Measurements from ENCODE around the gene HSPB8.
A peak's percentile ranks its signal among the peaks of the same experiment; 100 is the strongest.

Gene HSPB8

DNA sequence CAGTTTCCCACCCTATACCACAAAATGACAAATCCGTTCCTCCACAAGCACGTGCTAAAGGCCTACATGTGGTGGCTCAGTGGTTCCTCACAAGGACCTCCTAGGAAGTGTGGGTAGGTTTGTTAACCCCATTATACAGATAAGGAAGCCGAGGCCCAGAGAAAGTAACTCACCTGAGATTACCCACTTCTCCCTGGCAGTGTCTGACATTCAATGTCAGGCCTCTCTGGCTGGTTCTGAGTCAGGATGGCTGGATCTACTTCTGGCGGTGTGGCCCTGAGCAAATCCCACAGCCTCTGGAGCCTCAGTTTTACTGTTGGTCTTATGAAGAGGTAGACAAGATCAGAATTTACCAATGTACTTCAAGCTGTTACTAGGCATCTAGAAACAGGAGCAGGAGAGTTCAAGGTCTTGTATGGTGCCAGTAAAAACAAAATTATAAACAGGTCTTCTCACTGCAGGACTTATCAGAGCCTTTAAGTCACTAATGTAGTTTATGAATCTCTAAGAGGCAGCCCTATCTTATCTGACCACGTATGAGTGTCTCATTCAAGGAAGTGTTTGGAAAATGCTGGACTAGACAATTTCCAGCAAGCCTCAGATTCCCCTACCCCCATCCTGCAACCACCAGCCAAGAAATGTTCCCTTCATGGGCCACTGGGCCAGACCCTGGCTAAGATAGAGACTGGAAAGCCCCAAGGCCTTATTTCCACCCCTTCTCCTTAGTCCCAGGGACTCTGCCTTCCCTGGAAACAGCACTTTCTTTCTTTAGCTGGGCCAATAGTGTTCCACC is 4.2 kb downstream of the HSPB8 start:
- no peak for DNase-seq (ENCODE audit: low read depth, low spot score)
- Histone ChIP-seq H3K36me3 (ENCODE audit: insufficient read depth, low read length) (peaks cover 8% of the 10 kb centered on the region; the same call in 1 of the 2 replicates), H3K9me3 (ENCODE audit: low read depth, low read length) (no peaks in the 10 kb centered on the region), H3K9ac (ENCODE audit: insufficient read length) (peak overlapping the region; percentile 29), H3K27ac (no peak overlapping the region; the same call in 1 of the 2 replicates), H3K4me3 (peak overlapping the region; percentile 21)
- TF ChIP-seq POLR2AphosphoS5 (IDR thresholded peaks at IDR 0.05; ENCODE audit: borderline replicate concordance, low read depth, low read length) (no peak), FOXP2 (optimal IDR thresholded peaks at IDR 0.05; ENCODE audit: control extremely low read depth, extremely low read length, insufficient read depth) (no peak), EZH2 (IDR thresholded peaks at IDR 0.05) (no peak)

- TF ChIP-seq FOXP2 (optimal IDR thresholded peaks at IDR 0.05; ENCODE audit: control extremely low read depth, extremely low read length, insufficient read depth), result no peak
- TF ChIP-seq EZH2 (IDR thresholded peaks at IDR 0.05), result no peak
- TF ChIP-seq POLR2AphosphoS5 (IDR thresholded peaks at IDR 0.05; ENCODE audit: borderline replicate concordance, low read depth, low read length), result no peak
- Histone ChIP-seq H3K27ac (peak overlapping the region; percentile 46; the same call in 1 of the 2 replicates), H3K36me3 (ENCODE audit: insufficient read depth, low read length) (peaks cover 16% of the 10 kb centered on the region; the same call in 1 of the 2 replicates), H3K9ac (ENCODE audit: insufficient read length) (no peak overlapping the region), H3K9me3 (ENCODE audit: low read depth, low read length) (no peaks in the 10 kb centered on the region), H3K4me3 (no peak overlapping the region)
- no peak for DNase-seq (ENCODE audit: low read depth, low spot score)
These were observed 5.4 kb downstream of the HSPB8 start for GRCh38 chr12:119183942-119184695.

DNA sequence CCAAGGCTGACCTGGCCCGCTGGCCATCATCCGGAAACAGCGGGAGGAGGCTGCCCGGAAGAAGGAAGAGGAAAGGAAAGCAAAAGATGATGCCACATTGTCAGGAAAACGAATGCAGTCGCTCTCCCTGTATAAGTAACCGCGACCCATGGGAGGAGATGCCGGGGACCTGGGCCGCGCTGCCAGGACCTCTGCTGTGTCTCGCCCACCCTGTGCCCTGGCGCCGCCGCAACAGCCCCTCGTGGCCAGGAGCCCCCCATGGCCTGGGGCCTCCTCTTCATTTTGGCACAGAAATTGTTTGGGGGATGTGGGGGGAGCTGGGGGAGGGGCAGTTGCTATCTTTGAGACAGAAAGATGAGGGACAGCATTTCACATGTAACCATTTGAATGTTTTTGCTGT is 16.5 kb downstream of the HSPB8 start:
- H3K36me3 ChIP-seq (ENCODE audit: insufficient read depth, low read length), result peaks cover 12% of the 10 kb centered on the region; the same call in 1 of the 2 replicates
- H3K9ac ChIP-seq (ENCODE audit: insufficient read length), result no peak overlapping the region
- TF ChIP-seq FOXP2 (optimal IDR thresholded peaks at IDR 0.05; ENCODE audit: control extremely low read depth, extremely low read length, insufficient read depth), result no peak
- TF ChIP-seq EZH2 (IDR thresholded peaks at IDR 0.05), result no peak
- TF ChIP-seq POLR2AphosphoS5 (IDR thresholded peaks at IDR 0.05; ENCODE audit: borderline replicate concordance, low read depth, low read length), result no peak
- no peak for DNase-seq (ENCODE audit: low read depth, low spot score)
- no peak overlapping the region for H3K4me3 ChIP-seq
- H3K27ac ChIP-seq, result no peak overlapping the region
- no peaks in the 10 kb centered on the region for H3K9me3 ChIP-seq (ENCODE audit: low read depth, low read length)

- Histone ChIP-seq H3K9me3 (ENCODE audit: low read depth, low read length) (no peaks in the 10 kb centered on the region), H3K36me3 (ENCODE audit: insufficient read depth, low read length) (peaks cover 8% of the 10 kb centered on the region; the same call in 1 of the 2 replicates), H3K9ac (ENCODE audit: insufficient read length) (peak overlapping the region; percentile 3), H3K27ac (peak overlapping the region; percentile 58), H3K4me3 (no peak overlapping the region)
- TF ChIP-seq POLR2AphosphoS5 (IDR thresholded peaks at IDR 0.05; ENCODE audit: borderline replicate concordance, low read depth, low read length), result no peak
- no peak for TF ChIP-seq FOXP2 (optimal IDR thresholded peaks at IDR 0.05; ENCODE audit: control extremely low read depth, extremely low read length, insufficient read depth)
- no peak for TF ChIP-seq EZH2 (IDR thresholded peaks at IDR 0.05)
- DNase-seq (ENCODE audit: low read depth, low spot score), result no peak
These were observed 19.7 kb downstream of the HSPB8 start for GRCh38 chr12:119198440-119198839.

- no peak overlapping the region for H3K9ac ChIP-seq (ENCODE audit: insufficient read length)
- H3K9me3 ChIP-seq (ENCODE audit: low read depth, low read length), result no peaks in the 10 kb centered on the region
- no peak for TF ChIP-seq POLR2AphosphoS5 (IDR thresholded peaks at IDR 0.05; ENCODE audit: borderline replicate concordance, low read depth, low read length)
- H3K4me3 ChIP-seq, result no peak overlapping the region
- H3K27ac ChIP-seq, result peak overlapping the region; percentile 42; the same call in 1 of the 2 replicates
- no peak for DNase-seq (ENCODE audit: low read depth, low spot score)
- H3K36me3 ChIP-seq (ENCODE audit: insufficient read depth, low read length), result no peaks in the 10 kb centered on the region; the same call in 1 of the 2 replicates
These were observed 21.9 kb downstream of the HSPB8 start for GRCh38 chr12:119200601-119201000.

DNA sequence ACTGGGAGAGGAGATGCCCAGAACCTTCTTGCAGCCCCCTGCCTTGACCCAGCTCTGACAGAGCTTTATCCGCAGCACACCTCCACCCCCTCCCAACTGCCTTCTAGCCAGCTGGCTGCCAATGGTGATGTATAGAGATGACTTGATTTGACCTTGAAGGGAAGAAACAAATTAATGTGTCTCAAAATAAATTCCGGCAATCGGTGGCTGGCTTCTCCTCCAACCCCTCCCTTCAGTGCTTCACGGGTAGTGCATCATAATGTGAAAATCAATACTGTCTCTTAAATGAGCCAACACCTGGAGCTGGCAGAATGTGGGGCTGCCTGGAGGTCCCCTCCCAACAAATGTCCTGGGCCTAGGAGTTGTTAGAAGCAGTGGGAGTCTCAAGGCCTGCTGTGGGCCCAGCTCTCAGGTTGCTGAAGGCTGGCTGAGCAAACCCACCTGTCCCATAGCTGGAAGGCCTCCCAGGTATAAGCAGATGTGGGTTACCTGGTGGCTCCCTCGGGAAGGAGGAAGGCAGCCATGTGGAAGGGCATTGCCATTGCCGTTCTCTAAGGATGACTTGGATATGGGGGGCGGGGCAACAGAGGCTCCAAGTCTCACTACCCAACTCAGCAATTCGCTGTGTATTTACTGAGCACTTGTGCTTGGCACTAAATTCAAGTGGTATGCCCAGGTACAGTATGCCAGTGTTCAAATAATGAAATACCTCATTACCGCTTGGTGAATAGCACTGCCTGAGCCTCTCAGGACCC is 23.2 kb downstream of the HSPB8 start:
- H3K9ac ChIP-seq (ENCODE audit: insufficient read length), result no peak overlapping the region
- H3K9me3 ChIP-seq (ENCODE audit: low read depth, low read length), result no peaks in the 10 kb centered on the region
- TF ChIP-seq FOXP2 (optimal IDR thresholded peaks at IDR 0.05; ENCODE audit: control extremely low read depth, extremely low read length, insufficient read depth) (no peak), EZH2 (IDR thresholded peaks at IDR 0.05) (no peak), POLR2AphosphoS5 (IDR thresholded peaks at IDR 0.05; ENCODE audit: borderline replicate concordance, low read depth, low read length) (no peak)
- H3K4me3 ChIP-seq, result no peak overlapping the region
- no peaks in the 10 kb centered on the region for H3K36me3 ChIP-seq (ENCODE audit: insufficient read depth, low read length)
- DNase-seq (ENCODE audit: low read depth, low spot score), result no peak
- H3K27ac ChIP-seq, result no peak overlapping the region

DNA sequence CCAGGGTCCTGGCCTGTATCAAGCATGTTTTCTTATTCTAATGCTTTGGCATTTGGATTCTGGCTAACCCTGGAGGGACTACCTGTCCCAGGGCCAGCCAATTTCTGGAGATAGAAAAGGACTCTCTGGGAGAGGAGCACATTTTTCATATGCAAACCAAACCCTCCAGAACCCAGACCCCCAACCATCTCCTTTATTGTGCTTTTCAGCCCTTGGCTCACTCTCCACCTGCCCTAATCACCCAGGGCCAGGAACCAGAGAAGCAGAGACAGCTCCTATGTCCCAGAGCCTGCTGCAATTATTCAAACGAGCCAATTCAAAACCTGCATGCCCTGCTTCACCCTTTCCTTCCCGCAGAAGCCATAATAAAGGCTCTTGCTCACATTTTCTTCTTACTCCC is 23.8 kb downstream of the HSPB8 start:
- Histone ChIP-seq H3K9ac (ENCODE audit: insufficient read length) (no peak overlapping the region), H3K27ac (no peak overlapping the region), H3K36me3 (ENCODE audit: insufficient read depth, low read length) (no peaks in the 10 kb centered on the region), H3K9me3 (ENCODE audit: low read depth, low read length) (no peaks in the 10 kb centered on the region), H3K4me3 (no peak overlapping the region)
- no peak for DNase-seq (ENCODE audit: low read depth, low spot score)
- no peak for TF ChIP-seq FOXP2 (optimal IDR thresholded peaks at IDR 0.05; ENCODE audit: control extremely low read depth, extremely low read length, insufficient read depth)
- TF ChIP-seq EZH2 (IDR thresholded peaks at IDR 0.05), result no peak
- no peak for TF ChIP-seq POLR2AphosphoS5 (IDR thresholded peaks at IDR 0.05; ENCODE audit: borderline replicate concordance, low read depth, low read length)

DNA sequence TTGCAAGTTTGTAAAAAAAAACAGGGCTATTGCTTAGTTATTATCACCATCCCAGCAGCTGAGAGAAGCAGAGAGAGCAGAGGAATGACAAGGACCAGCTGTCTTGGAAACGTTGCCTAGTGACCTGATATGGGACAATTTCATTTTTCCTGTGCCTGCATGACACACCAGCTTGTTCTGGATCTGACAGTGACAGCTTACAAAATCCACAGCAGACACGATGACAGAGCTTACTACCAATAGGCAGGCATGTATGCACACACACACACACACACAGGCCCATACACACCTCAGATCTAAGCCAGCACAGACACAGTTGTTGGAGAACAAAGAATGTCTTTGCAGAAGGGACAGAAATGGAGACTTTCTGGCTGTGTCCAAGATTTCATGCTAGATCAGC is 25.4 kb downstream of the HSPB8 start:
- Histone ChIP-seq H3K9ac (ENCODE audit: insufficient read length) (no peak overlapping the region), H3K9me3 (ENCODE audit: low read depth, low read length) (no peaks in the 10 kb centered on the region), H3K27ac (no peak overlapping the region), H3K36me3 (ENCODE audit: insufficient read depth, low read length) (no peaks in the 10 kb centered on the region), H3K4me3 (no peak overlapping the region)
- DNase-seq (ENCODE audit: low read depth, low spot score), result no peak
- TF ChIP-seq EZH2 (IDR thresholded peaks at IDR 0.05), result no peak
- no peak for TF ChIP-seq POLR2AphosphoS5 (IDR thresholded peaks at IDR 0.05; ENCODE audit: borderline replicate concordance, low read depth, low read length)
- TF ChIP-seq FOXP2 (optimal IDR thresholded peaks at IDR 0.05; ENCODE audit: control extremely low read depth, extremely low read length, insufficient read depth), result no peak
